Activated B cell treated with CpG ODN at 0.5 μM for 24 hours (primary cell): ENCODE data around the gene SDK2. TPM values are rescaled to one million over a fixed set of nuclear protein-coding genes. Genes with fewer than 3 reads are reported as not detected.

Experiments
- ATAC-seq: fragments of 200-7000 bp; cut with Tn5 transposase; one replicate; pipeline ENCODE4 v1.10.0; 2021; ENCODE audit warnings: low read depth, mild to moderate bottlenecking, moderate library complexity
- CTCF ChIA-PET: fragments of 350-600 bp; sonication (Branson Sonifier 250); formaldehyde crosslinking; loops from one replicate; lab custom pipeline; 2021; ENCODE audit warnings: antibody characterized with exemption; lab: Charles Lee
- POLR2A ChIA-PET: fragments of 350-600 bp; sonication (Branson Sonifier 250); formaldehyde crosslinking; loops from one replicate; lab custom pipeline; 2021; ENCODE audit warnings: antibody characterized with exemption; lab: Charles Lee
- DNase-seq: peaks from one replicate; pipeline ENCODE4 v3.0.0; 2022
- H3K27ac Mint-ChIP-seq: one replicate; pipeline ENCODE4 v1.8.0; 2020; ENCODE audit warnings: mixed read lengths
- H3K27me3 Mint-ChIP-seq: one replicate; pipeline ENCODE4 v1.8.0; 2021; ENCODE audit warnings: mixed read lengths
- H3K36me3 Mint-ChIP-seq: one replicate; pipeline ENCODE4 v1.8.0; 2021; ENCODE audit warnings: low read depth, mixed read lengths
- H3K4me1 Mint-ChIP-seq: one replicate; pipeline ENCODE4 v1.8.0; 2021; ENCODE audit warnings: mixed read lengths
- H3K4me3 Mint-ChIP-seq: one replicate; pipeline ENCODE4 v1.8.0; 2020; ENCODE audit warnings: mild to moderate bottlenecking, mixed read lengths
- H3K9me3 Mint-ChIP-seq: one replicate; pipeline ENCODE4 v1.8.0; 2020; ENCODE audit warnings: mixed read lengths
- CTCF ChIP-seq: fragments of 200-600 bp; IDR thresholded peaks from one replicate; pipeline ENCODE4 v1.8.0; 2022; ENCODE audit warnings: antibody characterized with exemption, mild to moderate bottlenecking
- intact Hi-C: fragments of 100-400 bp; cut with micrococcal nuclease; formaldehyde crosslinking; loops from one replicate; pipeline ENCODE4 v1.15.1; 2024
- total RNA-seq: library from RNA; stranded (reverse); gene quantifications from 2 replicates; pipeline ENCODE4 v1.2.3, GENCODE V29; 2022

The SDK2 gene
- total RNA-seq, 1 donor from 2014 or later = 2.5 TPM

- TF ChIP-seq CTCF = no peak
- ChIA-PET POLR2A (no interaction called here), CTCF (no interaction called here)
- intact Hi-C loops = no loop called here
- DNase-seq (no peak), ATAC-seq (no peak)
- no peak overlapping the region for H3K27ac Mint-ChIP-seq
- peaks cover 15% of the 10 kb centered on the region for H3K36me3 Mint-ChIP-seq
- no peak overlapping the region for H3K4me3 Mint-ChIP-seq
- no peaks in the 10 kb centered on the region for H3K9me3 Mint-ChIP-seq
- H3K27me3 Mint-ChIP-seq = no peaks in the 10 kb centered on the region
- no peaks in the 10 kb centered on the region for H3K4me1 Mint-ChIP-seq
Measured at GRCh38 chr17:73360961-73361761, 283.1 kb downstream of the SDK2 start.

- Mint-ChIP-seq H3K36me3 (peaks cover 17% of the 10 kb centered on the region), H3K4me3 (no peak overlapping the region), H3K27ac (no peak overlapping the region), H3K9me3 (no peaks in the 10 kb centered on the region), H3K4me1 (no peaks in the 10 kb centered on the region), H3K27me3 (no peaks in the 10 kb centered on the region)
- DNase-seq (no peak), ATAC-seq (no peak)
- POLR2A ChIA-PET = no interaction called here
- TF ChIP-seq CTCF = no peak
- intact Hi-C loops = no loop called here
- CTCF ChIA-PET = no interaction called here
Measured at GRCh38 chr17:73359987-73360410, 284.2 kb downstream of the SDK2 start.

- DNase-seq = no peak
Measured at GRCh38 chr17:73359352-73359751, 284.9 kb downstream of the SDK2 start.

GRCh38 chr17:73358668-73359067 is 285.6 kb downstream of the SDK2 start:
- no peak for ATAC-seq
- no peak for TF ChIP-seq CTCF
- no peak overlapping the region for H3K4me3 Mint-ChIP-seq
- no peaks in the 10 kb centered on the region for H3K27me3 Mint-ChIP-seq
- H3K27ac Mint-ChIP-seq = no peak overlapping the region
- POLR2A ChIA-PET = no interaction called here
- H3K9me3 Mint-ChIP-seq = no peaks in the 10 kb centered on the region
- peaks cover 13% of the 10 kb centered on the region for H3K36me3 Mint-ChIP-seq
- no peaks in the 10 kb centered on the region for H3K4me1 Mint-ChIP-seq
- intact Hi-C loops = no loop called here
- no peak for DNase-seq
- CTCF ChIA-PET = no interaction called here

More at GRCh38 chr17:73359352-73359751, 284.9 kb downstream of the SDK2 start:
- ChIA-PET POLR2A (interaction anchor here (0.5 kb wide), 1 partner anchor 15 kb away, joined by 3 read pairs; no protein-coding TSS in a partner anchor), CTCF (no interaction called here)
- no peak for ATAC-seq
- Mint-ChIP-seq H3K27ac (no peak overlapping the region), H3K27me3 (no peaks in the 10 kb centered on the region), H3K4me3 (no peak overlapping the region), H3K4me1 (no peaks in the 10 kb centered on the region), H3K36me3 (peaks cover 15% of the 10 kb centered on the region), H3K9me3 (no peaks in the 10 kb centered on the region)
- TF ChIP-seq CTCF = no peak
- intact Hi-C loops = no loop called here

GRCh38 chr17:73357981-73358380 is 286.3 kb downstream of the SDK2 start:
- ChIA-PET POLR2A (no interaction called here), CTCF (no interaction called here)
- H3K9me3 Mint-ChIP-seq = no peaks in the 10 kb centered on the region
- no peak overlapping the region for H3K4me3 Mint-ChIP-seq
- intact Hi-C loops = no loop called here
- H3K27me3 Mint-ChIP-seq = no peaks in the 10 kb centered on the region
- no peak overlapping the region for H3K27ac Mint-ChIP-seq
- H3K4me1 Mint-ChIP-seq = no peaks in the 10 kb centered on the region
- ATAC-seq (no peak), DNase-seq (no peak)
- peaks cover 13% of the 10 kb centered on the region for H3K36me3 Mint-ChIP-seq
- TF ChIP-seq CTCF = no peak
